Measurements from ENCODE around the gene FUT9.

Gene FUT9

DNA sequence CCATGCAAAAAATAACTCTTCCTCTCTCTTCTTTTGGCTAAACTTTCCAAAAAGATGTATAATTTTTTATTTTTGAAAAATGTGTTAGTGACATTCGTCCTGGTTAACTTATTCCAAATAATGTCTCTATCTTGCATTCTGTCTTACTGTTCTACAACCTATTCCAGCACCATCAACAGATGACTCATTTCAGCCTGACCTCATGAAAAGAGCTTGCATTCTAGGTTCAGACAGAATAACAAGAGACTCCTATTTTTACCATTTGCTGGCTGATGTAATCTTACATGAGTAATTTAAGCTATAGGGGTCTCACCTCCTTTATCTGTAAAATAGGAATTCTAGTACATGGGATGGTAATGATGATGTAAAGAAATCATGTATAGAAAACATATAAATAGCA is 109.0 kb downstream of the FUT9 start:
- WGBS, 2 experiments (ENCODE audit: insufficient coverage in 2 of 2): no CpG with 5 or more reads among the region's 1 CpG
- H3K4me3 ChIP-seq (ENCODE audit: extremely low read depth, insufficient read depth, low read length, poor library complexity, severe bottlenecking): no peak overlapping the region
- peaks cover 6% of the 10 kb centered on the region for H3K4me1 ChIP-seq (ENCODE audit: control insufficient read depth, insufficient read depth, low read length, poor library complexity, severe bottlenecking)
- H3K36me3 ChIP-seq (ENCODE audit: control insufficient read depth, insufficient read depth, low read length): no peaks in the 10 kb centered on the region
- H3K9me3 ChIP-seq (ENCODE audit: control insufficient read depth, low read length): no peaks in the 10 kb centered on the region
- no peak overlapping the region for H3K27ac ChIP-seq (ENCODE audit: low read depth, low read length, severe bottlenecking)

DNA sequence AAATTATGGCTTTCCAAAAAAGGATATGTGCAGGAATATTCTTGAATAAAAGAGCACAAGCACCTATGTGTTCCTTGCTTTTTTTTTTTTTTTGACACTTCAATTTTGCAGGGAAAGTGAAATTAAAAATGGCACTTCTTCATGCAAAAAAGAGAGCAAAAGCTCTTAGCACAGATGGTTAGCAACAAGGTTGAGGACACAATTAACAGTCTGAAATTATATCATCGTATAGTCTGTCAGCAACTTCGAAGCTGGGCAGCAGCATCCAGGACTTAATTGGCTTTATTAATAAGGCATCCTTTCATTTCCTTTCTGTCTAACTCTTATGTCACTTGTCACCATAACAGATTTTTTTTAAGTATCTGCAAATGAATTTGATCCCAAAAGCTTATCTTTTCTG is 122.6 kb downstream of the FUT9 start:
- Histone ChIP-seq H3K4me3 (ENCODE audit: extremely low read depth, insufficient read depth, low read length, poor library complexity, severe bottlenecking) (no peak overlapping the region), H3K27ac (ENCODE audit: low read depth, low read length, severe bottlenecking) (no peak overlapping the region), H3K36me3 (ENCODE audit: control insufficient read depth, insufficient read depth, low read length) (no peaks in the 10 kb centered on the region), H3K9me3 (ENCODE audit: control insufficient read depth, low read length) (peaks cover 7% of the 10 kb centered on the region), H3K4me1 (ENCODE audit: control insufficient read depth, insufficient read depth, low read length, poor library complexity, severe bottlenecking) (no peaks in the 10 kb centered on the region)
- WGBS, 2 experiments (ENCODE audit: insufficient coverage in 2 of 2): 100% methylated on average over 2 of the region's 2 CpGs

- no CpG with 5 or more reads among the region's 2 CpGs for WGBS, 2 experiments (ENCODE audit: insufficient coverage in 2 of 2)
- Histone ChIP-seq H3K4me1 (ENCODE audit: control insufficient read depth, insufficient read depth, low read length, poor library complexity, severe bottlenecking) (no peaks in the 10 kb centered on the region), H3K9me3 (ENCODE audit: control insufficient read depth, low read length) (peaks cover 7% of the 10 kb centered on the region), H3K4me3 (ENCODE audit: extremely low read depth, insufficient read depth, low read length, poor library complexity, severe bottlenecking) (no peak overlapping the region), H3K36me3 (ENCODE audit: control insufficient read depth, insufficient read depth, low read length) (no peaks in the 10 kb centered on the region), H3K27ac (ENCODE audit: low read depth, low read length, severe bottlenecking) (no peak overlapping the region)
These were observed 126.4 kb downstream of the FUT9 start for GRCh38 chr6:96142142-96142541.

GRCh38 chr6:96150431-96150830 is 134.7 kb downstream of the FUT9 start:
- Histone ChIP-seq H3K4me1 (ENCODE audit: control insufficient read depth, insufficient read depth, low read length, poor library complexity, severe bottlenecking) (peaks cover 3% of the 10 kb centered on the region), H3K27ac (ENCODE audit: low read depth, low read length, severe bottlenecking) (no peak overlapping the region), H3K4me3 (ENCODE audit: extremely low read depth, insufficient read depth, low read length, poor library complexity, severe bottlenecking) (no peak overlapping the region), H3K9me3 (ENCODE audit: control insufficient read depth, low read length) (no peaks in the 10 kb centered on the region), H3K36me3 (ENCODE audit: control insufficient read depth, insufficient read depth, low read length) (no peaks in the 10 kb centered on the region)
- WGBS, 2 experiments (ENCODE audit: insufficient coverage in 2 of 2): 100% methylated on average over 1 of the region's 2 CpGs; no CpG with 5 or more reads in 1 of the 2 experiments

DNA sequence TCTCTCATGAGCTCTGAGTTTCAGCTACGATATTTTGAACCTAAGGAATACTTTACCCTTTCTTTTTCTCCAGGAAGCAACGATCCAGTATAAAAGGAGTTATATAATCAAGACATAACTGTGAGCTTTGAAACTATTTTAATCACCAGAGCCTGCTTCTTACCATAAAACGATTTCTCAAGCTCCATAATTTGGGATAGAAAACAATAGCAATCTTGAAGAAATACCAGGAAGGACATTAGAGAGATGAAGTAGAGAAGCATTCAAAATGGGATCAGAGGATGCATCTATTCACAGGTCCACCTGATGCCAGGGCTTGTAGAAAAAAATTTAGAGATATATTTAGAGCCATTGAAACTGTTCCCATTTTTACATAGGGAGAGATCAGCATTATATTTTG is 135.9 kb downstream of the FUT9 start:
- H3K27ac ChIP-seq (ENCODE audit: low read depth, low read length, severe bottlenecking): no peak overlapping the region
- WGBS, 2 experiments (ENCODE audit: insufficient coverage in 2 of 2): 80% methylated on average over 1 of the region's 3 CpGs; no CpG with 5 or more reads in 1 of the 2 experiments
- H3K4me3 ChIP-seq (ENCODE audit: extremely low read depth, insufficient read depth, low read length, poor library complexity, severe bottlenecking): no peak overlapping the region
- peaks cover 3% of the 10 kb centered on the region for H3K4me1 ChIP-seq (ENCODE audit: control insufficient read depth, insufficient read depth, low read length, poor library complexity, severe bottlenecking)
- no peaks in the 10 kb centered on the region for H3K9me3 ChIP-seq (ENCODE audit: control insufficient read depth, low read length)
- no peaks in the 10 kb centered on the region for H3K36me3 ChIP-seq (ENCODE audit: control insufficient read depth, insufficient read depth, low read length)

DNA sequence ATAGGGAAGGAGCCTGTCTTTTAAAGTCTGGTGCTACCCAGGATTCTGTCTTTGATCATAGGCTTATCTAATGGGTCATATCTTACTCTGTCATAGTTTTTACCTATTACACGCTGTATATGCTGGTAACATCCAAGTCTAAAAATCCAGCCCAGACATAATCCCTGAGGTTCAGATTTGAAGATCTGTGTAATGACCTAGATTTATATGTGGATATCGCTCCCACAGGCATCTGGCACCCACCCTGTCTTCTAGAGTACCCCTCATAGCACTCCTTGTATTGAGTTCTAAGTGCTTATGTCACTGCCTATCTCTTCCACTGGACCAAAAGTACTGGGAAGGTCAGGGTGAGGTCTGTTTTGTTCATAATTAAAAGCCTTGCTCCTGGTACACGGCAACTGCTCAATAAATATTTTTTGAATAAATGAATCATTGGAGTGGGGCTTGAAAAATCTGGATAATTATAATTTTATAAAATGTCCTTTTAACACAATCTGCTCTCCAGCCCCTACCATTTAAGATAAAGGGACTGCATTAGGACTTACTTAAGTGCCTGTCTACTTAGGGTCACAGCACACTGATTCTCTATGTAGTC is 136.4 kb downstream of the FUT9 start:
- H3K9me3 ChIP-seq (ENCODE audit: control insufficient read depth, low read length): no peaks in the 10 kb centered on the region
- no CpG with 5 or more reads among the region's 3 CpGs for WGBS, 2 experiments (ENCODE audit: insufficient coverage in 2 of 2)
- peaks cover 3% of the 10 kb centered on the region for H3K4me1 ChIP-seq (ENCODE audit: control insufficient read depth, insufficient read depth, low read length, poor library complexity, severe bottlenecking)
- no peak overlapping the region for H3K27ac ChIP-seq (ENCODE audit: low read depth, low read length, severe bottlenecking)
- H3K4me3 ChIP-seq (ENCODE audit: extremely low read depth, insufficient read depth, low read length, poor library complexity, severe bottlenecking): no peak overlapping the region
- no peaks in the 10 kb centered on the region for H3K36me3 ChIP-seq (ENCODE audit: control insufficient read depth, insufficient read depth, low read length)

- Histone ChIP-seq H3K4me3 (ENCODE audit: extremely low read depth, insufficient read depth, low read length, poor library complexity, severe bottlenecking) (no peak overlapping the region), H3K27ac (ENCODE audit: low read depth, low read length, severe bottlenecking) (no peak overlapping the region)
These were observed 138.0 kb downstream of the FUT9 start for GRCh38 chr6:96153775-96154174.

GRCh38 chr6:96156425-96156824 is 140.7 kb downstream of the FUT9 start:
- WGBS, 2 experiments (ENCODE audit: insufficient coverage in 2 of 2): 100% methylated on average over 1 of the region's 4 CpGs
- no peaks in the 10 kb centered on the region for H3K9me3 ChIP-seq (ENCODE audit: control insufficient read depth, low read length)
- H3K4me1 ChIP-seq (ENCODE audit: control insufficient read depth, insufficient read depth, low read length, poor library complexity, severe bottlenecking): peaks cover 3% of the 10 kb centered on the region
- no peak overlapping the region for H3K27ac ChIP-seq (ENCODE audit: low read depth, low read length, severe bottlenecking)
- H3K4me3 ChIP-seq (ENCODE audit: extremely low read depth, insufficient read depth, low read length, poor library complexity, severe bottlenecking): no peak overlapping the region
- H3K36me3 ChIP-seq (ENCODE audit: control insufficient read depth, insufficient read depth, low read length): no peaks in the 10 kb centered on the region

More at GRCh38 chr6:96153775-96154174, 138.0 kb downstream of the FUT9 start:
- peaks cover 3% of the 10 kb centered on the region for H3K4me1 ChIP-seq (ENCODE audit: control insufficient read depth, insufficient read depth, low read length, poor library complexity, severe bottlenecking)
- no peaks in the 10 kb centered on the region for H3K9me3 ChIP-seq (ENCODE audit: control insufficient read depth, low read length)
- no peaks in the 10 kb centered on the region for H3K36me3 ChIP-seq (ENCODE audit: control insufficient read depth, insufficient read depth, low read length)

- no peak overlapping the region for H3K27ac ChIP-seq (ENCODE audit: low read depth, low read length, severe bottlenecking)
These were observed 141.3 kb downstream of the FUT9 start for GRCh38 chr6:96157018-96157565.

DNA sequence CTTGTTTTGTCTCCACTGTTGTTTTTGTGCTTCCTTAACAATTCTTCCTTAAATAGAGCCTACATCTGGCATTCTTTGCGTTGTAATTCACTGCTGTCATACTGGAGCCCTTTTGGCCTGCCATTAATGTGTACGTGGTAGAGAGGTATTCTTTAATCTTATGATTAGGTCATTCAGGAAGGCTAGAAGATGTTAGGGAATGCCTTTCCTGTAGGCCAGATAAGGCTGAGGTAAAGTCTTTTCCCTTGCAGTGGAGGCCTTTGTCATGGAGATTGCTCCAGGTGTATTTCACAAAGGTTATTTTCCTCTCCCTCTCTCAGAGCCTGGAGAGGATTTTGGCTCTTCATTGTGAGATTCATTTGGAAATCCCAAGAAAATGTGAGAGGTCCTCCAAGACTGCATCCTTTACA is 146.9 kb downstream of the FUT9 start:
- H3K9me3 ChIP-seq (ENCODE audit: control insufficient read depth, low read length): no peaks in the 10 kb centered on the region
- no peak overlapping the region for H3K4me3 ChIP-seq (ENCODE audit: extremely low read depth, insufficient read depth, low read length, poor library complexity, severe bottlenecking)
- no peaks in the 10 kb centered on the region for H3K36me3 ChIP-seq (ENCODE audit: control insufficient read depth, insufficient read depth, low read length)
- H3K4me1 ChIP-seq (ENCODE audit: control insufficient read depth, insufficient read depth, low read length, poor library complexity, severe bottlenecking): peaks cover 4% of the 10 kb centered on the region
- 34% methylated on average over 2 of the region's 2 CpGs; no CpG with 5 or more reads in 1 of the 2 experiments for WGBS, 2 experiments (ENCODE audit: insufficient coverage in 2 of 2)
- H3K27ac ChIP-seq (ENCODE audit: low read depth, low read length, severe bottlenecking): no peak overlapping the region

More at GRCh38 chr6:96157018-96157565, 141.3 kb downstream of the FUT9 start:
- no peaks in the 10 kb centered on the region for H3K9me3 ChIP-seq (ENCODE audit: control insufficient read depth, low read length)
- 92% methylated on average over 2 of the region's 3 CpGs; no CpG with 5 or more reads in 1 of the 2 experiments for WGBS, 2 experiments (ENCODE audit: insufficient coverage in 2 of 2)
- no peaks in the 10 kb centered on the region for H3K36me3 ChIP-seq (ENCODE audit: control insufficient read depth, insufficient read depth, low read length)
- H3K4me3 ChIP-seq (ENCODE audit: extremely low read depth, insufficient read depth, low read length, poor library complexity, severe bottlenecking): no peak overlapping the region
- peaks cover 3% of the 10 kb centered on the region for H3K4me1 ChIP-seq (ENCODE audit: control insufficient read depth, insufficient read depth, low read length, poor library complexity, severe bottlenecking)

GRCh38 chr6:96164802-96165201 is 149.0 kb downstream of the FUT9 start:
- Histone ChIP-seq H3K9me3 (ENCODE audit: control insufficient read depth, low read length) (no peaks in the 10 kb centered on the region), H3K27ac (ENCODE audit: low read depth, low read length, severe bottlenecking) (no peak overlapping the region), H3K36me3 (ENCODE audit: control insufficient read depth, insufficient read depth, low read length) (no peaks in the 10 kb centered on the region), H3K4me1 (ENCODE audit: control insufficient read depth, insufficient read depth, low read length, poor library complexity, severe bottlenecking) (peaks cover 4% of the 10 kb centered on the region), H3K4me3 (ENCODE audit: extremely low read depth, insufficient read depth, low read length, poor library complexity, severe bottlenecking) (no peak overlapping the region)

All from mesodermal cell (in vitro differentiated cells).